Lower leg skin (tissue), 3 donors: ENCODE results near the gene PPFIA3.

Experiments
- POLR2A ChIP-seq, 2 donors: fragments of 450-650 bp; IDR thresholded peaks; one replicate each; pipeline ENCODE4 v1.6.1; 2016 to 2017; ENCODE audit warnings: antibody characterized with exemption in 2 of 2, mild to moderate bottlenecking in 1 of 2, moderate library complexity in 1 of 2
- TF ChIP-seq, protein P1 (sequence below), 3 donors: fragments of 450-650 bp; IDR thresholded peaks; one replicate each; pipeline ENCODE4 v1.5.1; 2016; ENCODE audit warnings: antibody characterized with exemption in 3 of 3, mild to moderate bottlenecking in 3 of 3, moderate library complexity in 2 of 3

- no peak for TF ChIP-seq POLR2A (IDR thresholded peaks at IDR 0.05)
- TF ChIP-seq, protein P1, sequence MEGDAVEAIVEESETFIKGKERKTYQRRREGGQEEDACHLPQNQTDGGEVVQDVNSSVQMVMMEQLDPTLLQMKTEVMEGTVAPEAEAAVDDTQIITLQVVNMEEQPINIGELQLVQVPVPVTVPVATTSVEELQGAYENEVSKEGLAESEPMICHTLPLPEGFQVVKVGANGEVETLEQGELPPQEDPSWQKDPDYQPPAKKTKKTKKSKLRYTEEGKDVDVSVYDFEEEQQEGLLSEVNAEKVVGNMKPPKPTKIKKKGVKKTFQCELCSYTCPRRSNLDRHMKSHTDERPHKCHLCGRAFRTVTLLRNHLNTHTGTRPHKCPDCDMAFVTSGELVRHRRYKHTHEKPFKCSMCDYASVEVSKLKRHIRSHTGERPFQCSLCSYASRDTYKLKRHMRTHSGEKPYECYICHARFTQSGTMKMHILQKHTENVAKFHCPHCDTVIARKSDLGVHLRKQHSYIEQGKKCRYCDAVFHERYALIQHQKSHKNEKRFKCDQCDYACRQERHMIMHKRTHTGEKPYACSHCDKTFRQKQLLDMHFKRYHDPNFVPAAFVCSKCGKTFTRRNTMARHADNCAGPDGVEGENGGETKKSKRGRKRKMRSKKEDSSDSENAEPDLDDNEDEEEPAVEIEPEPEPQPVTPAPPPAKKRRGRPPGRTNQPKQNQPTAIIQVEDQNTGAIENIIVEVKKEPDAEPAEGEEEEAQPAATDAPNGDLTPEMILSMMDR (IDR thresholded peaks at IDR 0.05): no peak
Measured at GRCh38 chr19:49125025-49125731, 5.8 kb downstream of the PPFIA3 start.
